GM23338 (cell line): ENCODE results near the gene DDX46. TPM values are rescaled to one million over a fixed set of nuclear protein-coding genes. Genes with fewer than 3 reads are reported as not detected.

Experiments used
- ATAC-seq: fragments of 200-7000 bp; cut with Tn5 transposase; 3 replicates; pipeline ENCODE4 v1.9.1; 2020
- DNase-seq: peaks from one replicate; pipeline ENCODE4 v3.0.0-alpha.2; 2015; ENCODE audit warnings: low spot score
- H2AFZ ChIP-seq: fragments of 200-600 bp; sonication (generic); 2 replicates; pipeline ENCODE4 v1.8.0; 2016; ENCODE audit warnings: antibody characterized with exemption, mild to moderate bottlenecking, moderate library complexity
- H3F3A ChIP-seq: fragments of 200-600 bp; sonication (generic); replicated peaks from 2 replicates; pipeline ENCODE4 v1.8.0; 2017; ENCODE audit warnings: antibody characterized with exemption, mixed run types, low read depth
- H3K27ac ChIP-seq: fragments of 200-600 bp; sonication (generic); 2 replicates; pipeline ENCODE4 v1.6.1; 2016; ENCODE audit warnings: low read depth
- H3K27me3 ChIP-seq: fragments of 200-600 bp; sonication (generic); 2 replicates; pipeline ENCODE4 v1.8.0; 2016; ENCODE audit warnings: mild to moderate bottlenecking, mixed run types, moderate library complexity; ENCODE audit not compliant: insufficient read depth
- H3K36me3 ChIP-seq: fragments of 200-600 bp; sonication (generic); 2 replicates; pipeline ENCODE4 v1.8.0; 2016; ENCODE audit warnings: mild to moderate bottlenecking; ENCODE audit not compliant: insufficient read depth
- H3K4me1 ChIP-seq: fragments of 200-600 bp; sonication (generic); 2 replicates; pipeline ENCODE4 v1.8.0; 2016; ENCODE audit warnings: mild to moderate bottlenecking, moderate library complexity; ENCODE audit not compliant: insufficient read depth
- H3K4me2 ChIP-seq: fragments of 200-600 bp; sonication (generic); 2 replicates; pipeline ENCODE4 v1.7.1; 2017; ENCODE audit warnings: mixed run types
- H3K4me3 ChIP-seq: fragments of 200-600 bp; sonication (generic); 2 replicates; pipeline ENCODE4 v1.6.1; 2016; ENCODE audit warnings: mixed run types
- H3K79me2 ChIP-seq: fragments of 200-600 bp; sonication (generic); replicated peaks from 2 replicates; pipeline ENCODE4 v1.8.0; 2017; ENCODE audit warnings: mild to moderate bottlenecking; ENCODE audit not compliant: insufficient read depth
- H3K9me2 ChIP-seq: fragments of 200-600 bp; sonication (generic); 2 replicates; pipeline ENCODE4 v1.8.0; 2017; ENCODE audit not compliant: insufficient read depth
- H4K20me1 ChIP-seq: fragments of 200-600 bp; sonication (generic); replicated peaks from 2 replicates; pipeline ENCODE4 v1.8.0; 2017; ENCODE audit warnings: mild to moderate bottlenecking; ENCODE audit not compliant: insufficient read depth
- H3K27ac Mint-ChIP-seq: 2 replicates; pipeline ENCODE4 v1.8.0; 2020; ENCODE audit warnings: inconsistent platforms, mild to moderate bottlenecking, moderate library complexity, mixed read lengths
- H3K27me3 Mint-ChIP-seq: 3 replicates; pipeline ENCODE4 v1.8.0; 2022; ENCODE audit warnings: low read depth, mild to moderate bottlenecking, moderate library complexity, mixed read lengths, inconsistent platforms; ENCODE audit not compliant: insufficient read depth, poor library complexity
- H3K36me3 Mint-ChIP-seq: 3 replicates; pipeline ENCODE4 v1.8.0; 2021; ENCODE audit warnings: low read depth, mild to moderate bottlenecking, inconsistent platforms, moderate library complexity, mixed read lengths
- H3K4me1 Mint-ChIP-seq: 3 replicates; pipeline ENCODE4 v1.8.0; 2020; ENCODE audit warnings: mild to moderate bottlenecking, inconsistent platforms, mixed read lengths
- H3K4me3 Mint-ChIP-seq: 3 replicates; pipeline ENCODE4 v1.8.0; 2021; ENCODE audit warnings: moderate library complexity, mild to moderate bottlenecking, inconsistent platforms, mixed read lengths
- H3K9me3 Mint-ChIP-seq: 3 replicates; pipeline ENCODE4 v1.8.0; 2020; ENCODE audit warnings: moderate library complexity, mild to moderate bottlenecking, inconsistent platforms, mixed read lengths
- CREB1 ChIP-seq: fragments of 250-450 bp; sonication (Bioruptor Pico); IDR thresholded peaks from 2 replicates; pipeline ENCODE4 v1.5.0; 2020; ENCODE audit warnings: low read depth, mild to moderate bottlenecking, moderate library complexity
- ETS1 ChIP-seq: IDR thresholded peaks from 2 replicates; pipeline ENCODE4 v1.6.1; 2016; ENCODE audit warnings: antibody characterized with exemption
- EZH2 ChIP-seq: fragments of 200-600 bp; sonication (generic); IDR thresholded peaks from one replicate; pipeline ENCODE4 v1.8.0; 2017; ENCODE audit warnings: antibody characterized with exemption, mild to moderate bottlenecking, low read depth; ENCODE audit not compliant: unreplicated experiment
- JUNB ChIP-seq: IDR thresholded peaks from one replicate; pipeline ENCODE4 v1.6.1; 2016; ENCODE audit warnings: antibody characterized with exemption; ENCODE audit not compliant: unreplicated experiment
- NANOG ChIP-seq: IDR thresholded peaks from 2 replicates; pipeline ENCODE4 v1.6.1; 2016; ENCODE audit warnings: antibody characterized with exemption, borderline replicate concordance
- POLR2AphosphoS5 ChIP-seq: IDR thresholded peaks from 2 replicates; pipeline ENCODE4 v1.6.1; 2016; ENCODE audit warnings: antibody characterized with exemption, low read depth
- STAT1 ChIP-seq: IDR thresholded peaks from one replicate; pipeline ENCODE4 v1.6.1; 2016; ENCODE audit warnings: antibody characterized with exemption; ENCODE audit not compliant: unreplicated experiment
- ZNF114 ChIP-seq: fragments of 250-450 bp; sonication (Bioruptor Pico); IDR thresholded peaks from 2 replicates; pipeline ENCODE4 v1.5.0; 2020; ENCODE audit warnings: mild to moderate bottlenecking, moderate library complexity
- ZNF331 ChIP-seq: fragments of 250-450 bp; sonication (Bioruptor Pico); IDR thresholded peaks from 2 replicates; pipeline ENCODE4 v1.5.0; 2020; ENCODE audit warnings: low read depth, mild to moderate bottlenecking, moderate library complexity
- polyA plus RNA-seq: library from polyadenylated mRNA; unstranded; fragments of >200 nt; fragmentation: Nextera tagmentation; extraction: Ambion mirVana; gene quantifications from 2 replicates; pipeline ENCODE4 v1.2.1, GENCODE V29; 2016
- total RNA-seq: library from RNA; depleted of rRNA; stranded (reverse); fragments of >200 nt; shearing (Covaris generic); gene quantifications from 2 replicates; pipeline ENCODE4 v1.2.3, GENCODE V29; 2014
- TF ChIP-seq, protein P1 (sequence below): fragments of 250-450 bp; sonication (Bioruptor Pico); IDR thresholded peaks from 2 replicates; pipeline ENCODE4 v1.5.0; 2020; ENCODE audit warnings: mild to moderate bottlenecking, moderate library complexity
- TF ChIP-seq, protein P2 (sequence below): IDR thresholded peaks from one replicate; pipeline ENCODE4 v1.6.1; 2018; ENCODE audit warnings: antibody characterized with exemption; ENCODE audit not compliant: unreplicated experiment

DDX46 gene
- total and polyA plus RNA-seq, 2 experiments from 2014 or later = 85.6 to 91.4 TPM

DNA sequence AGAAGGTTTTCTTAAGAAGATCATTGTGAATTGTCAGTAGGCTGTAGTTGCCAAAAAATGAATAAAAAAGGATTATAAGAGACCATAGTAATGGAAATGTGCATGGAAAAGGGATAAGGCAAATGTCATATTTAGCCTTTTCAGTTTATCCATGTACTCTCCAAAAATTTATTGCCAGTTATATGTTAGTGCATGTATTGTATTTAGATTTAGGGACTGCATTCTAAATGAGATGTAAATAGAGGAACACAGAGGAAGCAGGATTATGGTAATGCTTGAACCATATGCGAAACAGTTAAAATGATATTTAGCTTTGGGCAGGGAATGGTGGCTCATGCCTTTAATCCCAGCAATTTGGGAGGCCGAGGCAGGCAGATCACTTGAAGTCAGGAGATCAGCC is 33.0 kb downstream of the DDX46 start:
- Mint-ChIP-seq H3K4me1 (no peaks in the 10 kb centered on the region), H3K27ac (no peak overlapping the region), H3K27me3 (no peaks in the 10 kb centered on the region), H3K4me3 (no peak overlapping the region), H3K36me3 (peaks cover 90% of the 10 kb centered on the region), H3K9me3 (no peaks in the 10 kb centered on the region)
- Histone ChIP-seq H3K79me2 (no peaks in the 10 kb centered on the region; the same call in 1 of the 2 replicates), H3K36me3 (peaks cover 73% of the 10 kb centered on the region), H3K4me3 (no peak overlapping the region), H3K27ac (no peak overlapping the region; the same call in 1 of the 2 replicates), H4K20me1 (peaks cover 6% of the 10 kb centered on the region), H3K9me2 (no peaks in the 10 kb centered on the region), H3K4me1 (no peaks in the 10 kb centered on the region), H3K27me3 (no peaks in the 10 kb centered on the region), H3F3A (0 out of 2 replicates have a peak, but pooled peaks cover 3% of the 10 kb centered on the region), H2AFZ (no peak overlapping the region), H3K4me2 (no peak overlapping the region)
- ATAC-seq (no peak), DNase-seq (no peak)
- TF ChIP-seq ZNF114 (CRISPR knock-in tag) (no peak), JUNB (no peak), EZH2 (no peak), NANOG (no peak)

DNA sequence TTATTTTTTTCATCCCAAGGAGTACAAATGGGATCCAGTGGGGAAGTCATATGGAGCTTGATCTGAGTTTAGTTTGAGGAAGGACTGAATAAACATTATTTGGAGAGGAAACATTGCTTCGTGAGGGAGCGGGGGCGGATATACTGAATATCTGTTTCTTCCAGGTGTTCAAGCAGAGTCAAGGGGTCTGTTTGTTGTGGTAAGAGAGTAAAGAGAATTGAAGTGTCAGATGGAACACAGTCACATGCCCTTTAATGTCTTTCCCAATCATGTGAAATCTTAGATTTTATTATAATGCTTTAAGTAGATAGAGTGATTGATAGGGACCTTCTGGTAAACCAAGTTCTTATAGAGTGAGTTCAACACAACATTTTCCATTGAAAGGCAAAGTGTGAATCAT is 33.7 kb downstream of the DDX46 start:
- no peak overlapping the region for H3K27ac Mint-ChIP-seq
- H3K9me3 Mint-ChIP-seq = no peaks in the 10 kb centered on the region
- 0 out of 2 replicates have a peak, but pooled peaks cover 4% of the 10 kb centered on the region for H3F3A ChIP-seq
- H3K27ac ChIP-seq = no peak overlapping the region
- H2AFZ ChIP-seq = no peak overlapping the region
- H3K79me2 ChIP-seq = no peaks in the 10 kb centered on the region; the same call in 1 of the 2 replicates
- H3K36me3 ChIP-seq = peaks cover 76% of the 10 kb centered on the region
- no peak overlapping the region for H3K4me2 ChIP-seq
- no peaks in the 10 kb centered on the region for H3K4me1 Mint-ChIP-seq
- H3K27me3 Mint-ChIP-seq = no peaks in the 10 kb centered on the region
- H3K36me3 Mint-ChIP-seq = peaks cover 89% of the 10 kb centered on the region
- H3K9me2 ChIP-seq = no peaks in the 10 kb centered on the region
- H4K20me1 ChIP-seq = peaks cover 9% of the 10 kb centered on the region
- H3K4me3 ChIP-seq = no peak overlapping the region
- no peaks in the 10 kb centered on the region for H3K27me3 ChIP-seq
- H3K4me3 Mint-ChIP-seq = no peak overlapping the region
- ATAC-seq (no peak), DNase-seq (no peak)
- no peaks in the 10 kb centered on the region for H3K4me1 ChIP-seq
- no peak for TF ChIP-seq CREB1 (CRISPR knock-in tag)
- TF ChIP-seq STAT1 = no peak
- TF ChIP-seq NANOG = no peak
- no peak for TF ChIP-seq EZH2
- no peak for TF ChIP-seq POLR2AphosphoS5
- TF ChIP-seq JUNB = no peak
- TF ChIP-seq, protein P1, sequence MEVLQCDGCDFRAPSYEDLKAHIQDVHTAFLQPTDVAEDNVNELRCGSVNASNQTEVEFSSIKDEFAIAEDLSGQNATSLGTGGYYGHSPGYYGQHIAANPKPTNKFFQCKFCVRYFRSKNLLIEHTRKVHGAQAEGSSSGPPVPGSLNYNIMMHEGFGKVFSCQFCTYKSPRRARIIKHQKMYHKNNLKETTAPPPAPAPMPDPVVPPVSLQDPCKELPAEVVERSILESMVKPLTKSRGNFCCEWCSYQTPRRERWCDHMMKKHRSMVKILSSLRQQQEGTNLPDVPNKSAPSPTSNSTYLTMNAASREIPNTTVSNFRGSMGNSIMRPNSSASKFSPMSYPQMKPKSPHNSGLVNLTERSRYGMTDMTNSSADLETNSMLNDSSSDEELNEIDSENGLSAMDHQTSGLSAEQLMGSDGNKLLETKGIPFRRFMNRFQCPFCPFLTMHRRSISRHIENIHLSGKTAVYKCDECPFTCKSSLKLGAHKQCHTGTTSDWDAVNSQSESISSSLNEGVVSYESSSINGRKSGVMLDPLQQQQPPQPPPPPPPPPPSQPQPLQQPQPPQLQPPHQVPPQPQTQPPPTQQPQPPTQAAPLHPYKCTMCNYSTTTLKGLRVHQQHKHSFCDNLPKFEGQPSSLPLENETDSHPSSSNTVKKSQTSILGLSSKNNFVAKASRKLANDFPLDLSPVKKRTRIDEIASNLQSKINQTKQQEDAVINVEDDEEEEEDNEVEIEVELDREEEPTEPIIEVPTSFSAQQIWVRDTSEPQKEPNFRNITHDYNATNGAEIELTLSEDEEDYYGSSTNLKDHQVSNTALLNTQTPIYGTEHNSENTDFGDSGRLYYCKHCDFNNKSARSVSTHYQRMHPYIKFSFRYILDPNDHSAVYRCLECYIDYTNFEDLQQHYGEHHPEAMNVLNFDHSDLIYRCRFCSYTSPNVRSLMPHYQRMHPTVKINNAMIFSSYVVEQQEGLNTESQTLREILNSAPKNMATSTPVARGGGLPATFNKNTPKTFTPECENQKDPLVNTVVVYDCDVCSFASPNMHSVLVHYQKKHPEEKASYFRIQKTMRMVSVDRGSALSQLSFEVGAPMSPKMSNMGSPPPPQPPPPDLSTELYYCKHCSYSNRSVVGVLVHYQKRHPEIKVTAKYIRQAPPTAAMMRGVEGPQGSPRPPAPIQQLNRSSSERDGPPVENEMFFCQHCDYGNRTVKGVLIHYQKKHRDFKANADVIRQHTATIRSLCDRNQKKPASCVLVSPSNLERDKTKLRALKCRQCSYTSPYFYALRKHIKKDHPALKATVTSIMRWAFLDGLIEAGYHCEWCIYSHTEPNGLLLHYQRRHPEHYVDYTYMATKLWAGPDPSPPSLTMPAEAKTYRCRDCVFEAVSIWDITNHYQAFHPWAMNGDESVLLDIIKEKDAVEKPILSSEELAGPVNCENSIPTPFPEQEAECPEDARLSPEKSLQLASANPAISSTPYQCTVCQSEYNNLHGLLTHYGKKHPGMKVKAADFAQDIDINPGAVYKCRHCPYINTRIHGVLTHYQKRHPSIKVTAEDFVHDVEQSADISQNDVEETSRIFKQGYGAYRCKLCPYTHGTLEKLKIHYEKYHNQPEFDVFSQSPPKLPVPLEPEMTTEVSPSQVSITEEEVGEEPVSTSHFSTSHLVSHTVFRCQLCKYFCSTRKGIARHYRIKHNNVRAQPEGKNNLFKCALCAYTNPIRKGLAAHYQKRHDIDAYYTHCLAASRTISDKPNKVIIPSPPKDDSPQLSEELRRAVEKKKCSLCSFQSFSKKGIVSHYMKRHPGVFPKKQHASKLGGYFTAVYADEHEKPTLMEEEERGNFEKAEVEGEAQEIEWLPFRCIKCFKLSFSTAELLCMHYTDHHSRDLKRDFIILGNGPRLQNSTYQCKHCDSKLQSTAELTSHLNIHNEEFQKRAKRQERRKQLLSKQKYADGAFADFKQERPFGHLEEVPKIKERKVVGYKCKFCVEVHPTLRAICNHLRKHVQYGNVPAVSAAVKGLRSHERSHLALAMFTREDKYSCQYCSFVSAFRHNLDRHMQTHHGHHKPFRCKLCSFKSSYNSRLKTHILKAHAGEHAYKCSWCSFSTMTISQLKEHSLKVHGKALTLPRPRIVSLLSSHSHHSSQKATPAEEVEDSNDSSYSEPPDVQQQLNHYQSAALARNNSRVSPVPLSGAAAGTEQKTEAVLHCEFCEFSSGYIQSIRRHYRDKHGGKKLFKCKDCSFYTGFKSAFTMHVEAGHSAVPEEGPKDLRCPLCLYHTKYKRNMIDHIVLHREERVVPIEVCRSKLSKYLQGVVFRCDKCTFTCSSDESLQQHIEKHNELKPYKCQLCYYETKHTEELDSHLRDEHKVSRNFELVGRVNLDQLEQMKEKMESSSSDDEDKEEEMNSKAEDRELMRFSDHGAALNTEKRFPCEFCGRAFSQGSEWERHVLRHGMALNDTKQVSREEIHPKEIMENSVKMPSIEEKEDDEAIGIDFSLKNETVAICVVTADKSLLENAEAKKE (CRISPR knock-in tag) = no peak
- TF ChIP-seq ZNF331 (CRISPR knock-in tag) = no peak
- no peak for TF ChIP-seq ETS1
- TF ChIP-seq, protein P2, sequence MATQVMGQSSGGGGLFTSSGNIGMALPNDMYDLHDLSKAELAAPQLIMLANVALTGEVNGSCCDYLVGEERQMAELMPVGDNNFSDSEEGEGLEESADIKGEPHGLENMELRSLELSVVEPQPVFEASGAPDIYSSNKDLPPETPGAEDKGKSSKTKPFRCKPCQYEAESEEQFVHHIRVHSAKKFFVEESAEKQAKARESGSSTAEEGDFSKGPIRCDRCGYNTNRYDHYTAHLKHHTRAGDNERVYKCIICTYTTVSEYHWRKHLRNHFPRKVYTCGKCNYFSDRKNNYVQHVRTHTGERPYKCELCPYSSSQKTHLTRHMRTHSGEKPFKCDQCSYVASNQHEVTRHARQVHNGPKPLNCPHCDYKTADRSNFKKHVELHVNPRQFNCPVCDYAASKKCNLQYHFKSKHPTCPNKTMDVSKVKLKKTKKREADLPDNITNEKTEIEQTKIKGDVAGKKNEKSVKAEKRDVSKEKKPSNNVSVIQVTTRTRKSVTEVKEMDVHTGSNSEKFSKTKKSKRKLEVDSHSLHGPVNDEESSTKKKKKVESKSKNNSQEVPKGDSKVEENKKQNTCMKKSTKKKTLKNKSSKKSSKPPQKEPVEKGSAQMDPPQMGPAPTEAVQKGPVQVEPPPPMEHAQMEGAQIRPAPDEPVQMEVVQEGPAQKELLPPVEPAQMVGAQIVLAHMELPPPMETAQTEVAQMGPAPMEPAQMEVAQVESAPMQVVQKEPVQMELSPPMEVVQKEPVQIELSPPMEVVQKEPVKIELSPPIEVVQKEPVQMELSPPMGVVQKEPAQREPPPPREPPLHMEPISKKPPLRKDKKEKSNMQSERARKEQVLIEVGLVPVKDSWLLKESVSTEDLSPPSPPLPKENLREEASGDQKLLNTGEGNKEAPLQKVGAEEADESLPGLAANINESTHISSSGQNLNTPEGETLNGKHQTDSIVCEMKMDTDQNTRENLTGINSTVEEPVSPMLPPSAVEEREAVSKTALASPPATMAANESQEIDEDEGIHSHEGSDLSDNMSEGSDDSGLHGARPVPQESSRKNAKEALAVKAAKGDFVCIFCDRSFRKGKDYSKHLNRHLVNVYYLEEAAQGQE = no peak
